Right cardiac atrium (tissue), 5 donors: Measurements from ENCODE around the gene ZYG11B. TPM values are rescaled to one million over a fixed set of nuclear protein-coding genes. Genes with fewer than 3 reads are reported as not detected.
"Not testable (repeated sequence)": the region's sequence is repeated elsewhere in the genome, so short reads cannot be mapped to it uniquely, and the experiment has no call there.

ENCODE experiments used
- ATAC-seq, 2 donors: fragments of 200-7000 bp; cut with Tn5 transposase; one replicate each; pipeline versions ENCODE4 v1.8.0 to v1.9.1; 2020; ENCODE audit warnings: moderate library complexity in 2 of 2, mild to moderate bottlenecking in 1 of 2
- DNase-seq, 3 donors: peaks; one replicate each; pipeline ENCODE4 v3.0.0-alpha.2; 2020
- H3K27ac ChIP-seq: one replicate; pipeline ENCODE4 v1.5.1; 2013; ENCODE audit warnings: mild to moderate bottlenecking, low read length, control low read depth, moderate library complexity
- H3K27me3 ChIP-seq: one replicate; pipeline ENCODE4 v1.6.1; 2013; ENCODE audit not compliant: control insufficient read depth, insufficient read depth
- H3K4me1 ChIP-seq: one replicate; pipeline ENCODE4 v1.6.1; 2013; ENCODE audit warnings: low read length; ENCODE audit not compliant: control insufficient read depth, insufficient read depth
- H3K4me3 ChIP-seq: one replicate; pipeline ENCODE4 v1.5.1; 2013; ENCODE audit warnings: low read length, control low read depth
- H3K9me3 ChIP-seq: one replicate; pipeline ENCODE4 v1.6.1; 2013; ENCODE audit warnings: low read length; ENCODE audit not compliant: control insufficient read depth
- WGBS: extraction: QIAGEN DNeasy Blood & Tissue Kit; methylation state at CpG from one replicate; pipeline ENCODE4 v1.1.7; 2013; 5-methylcytosine and 5-hydroxymethylcytosine counted together
- intact Hi-C, 4 donors: fragments of 100-400 bp; cut with DNase I; formaldehyde crosslinking; loops; one replicate each; pipeline versions ENCODE4 v1.11.0 to v1.14.0; 2022 to 2023
- polyA plus RNA-seq: library from polyadenylated mRNA; stranded (reverse); fragments of 200-250 nt; gene quantifications from one replicate; pipeline ENCODE4 v1.2.3, GENCODE V29; 2013
- total RNA-seq, 4 donors: library from RNA; stranded (reverse); fragmentation: NEBNext Ultra II Directional; extraction: Animal tissue kit (Norgen Biotek cat#: 25700); gene quantifications; one replicate each; pipeline ENCODE4 v1.2.1, GENCODE V29; 2021
- donor health status: healthy with polysubstance abuse.
- donor health status: DM: no; HTN: yes; CAD: no.
- donor health status: DM: no; HTN: no; CAD: no.
- donor health status: DM: no; HTN: yes; CAD: no; lungs with severe emphysema.
- donor health status: DM: yes; HTN: yes; CAD: no.

ZYG11B gene
- total and polyA plus RNA-seq, 5 donors, result 17.8 to 58.7 (median 53.2) TPM

DNA sequence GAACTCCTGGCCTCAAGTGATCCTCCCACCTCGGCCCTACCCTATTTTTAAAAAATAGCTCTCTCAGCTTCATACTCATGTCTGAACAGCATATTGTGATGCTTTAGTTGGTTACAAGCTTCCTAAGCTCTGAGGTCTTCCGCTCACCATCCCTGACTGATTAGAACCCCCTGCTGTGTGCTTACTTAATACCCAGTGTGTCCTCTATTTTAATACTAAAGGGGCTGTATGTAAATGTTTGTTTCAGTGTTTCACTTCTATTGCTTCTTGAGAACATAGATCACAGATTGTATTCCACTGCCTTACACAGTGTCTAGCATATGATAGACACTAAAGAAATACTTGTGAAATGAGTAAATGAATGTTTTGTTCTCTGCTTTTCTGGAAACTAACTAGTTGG is 29.8 kb downstream of the ZYG11B start:
- ATAC-seq (no peak), DNase-seq (no peak)
- Histone ChIP-seq H3K27ac (no peak overlapping the region), H3K4me3 (no peak overlapping the region), H3K27me3 (no peaks in the 10 kb centered on the region), H3K4me1 (peaks cover 3% of the 10 kb centered on the region), H3K9me3 (no peaks in the 10 kb centered on the region)
- 96% methylated on average over 2 of the region's 2 CpGs for WGBS
- intact Hi-C loops, result no loop called here

DNA sequence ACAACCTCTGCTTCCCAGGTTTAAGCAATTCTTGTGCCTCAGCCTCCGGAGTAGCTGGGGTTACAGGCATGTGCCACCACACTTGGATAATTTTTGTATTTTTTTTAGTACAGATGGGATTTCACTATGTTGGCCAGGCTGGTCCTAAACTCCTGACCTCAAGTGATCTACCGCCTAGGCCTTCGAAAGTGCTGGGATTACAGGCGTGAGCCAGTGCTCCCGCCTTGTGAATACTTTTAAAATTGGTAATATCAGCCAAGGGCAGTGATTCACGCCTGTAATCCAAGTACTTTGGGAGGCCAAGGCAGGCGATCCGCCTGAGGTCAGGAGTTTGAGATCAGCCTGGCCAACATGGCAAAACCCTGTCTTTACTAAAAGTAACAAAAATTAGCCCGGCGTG is 33.7 kb downstream of the ZYG11B start:
- intact Hi-C loops, result no loop called here
- Histone ChIP-seq H3K27me3 (no peaks in the 10 kb centered on the region), H3K9me3 (no peaks in the 10 kb centered on the region), H3K4me1 (peaks cover 1% of the 10 kb centered on the region), H3K4me3 (no peak overlapping the region), H3K27ac (no peak overlapping the region)
- ATAC-seq, result no peak
- 95% methylated on average over 10 of the region's 10 CpGs for WGBS
- no peak for DNase-seq

DNA sequence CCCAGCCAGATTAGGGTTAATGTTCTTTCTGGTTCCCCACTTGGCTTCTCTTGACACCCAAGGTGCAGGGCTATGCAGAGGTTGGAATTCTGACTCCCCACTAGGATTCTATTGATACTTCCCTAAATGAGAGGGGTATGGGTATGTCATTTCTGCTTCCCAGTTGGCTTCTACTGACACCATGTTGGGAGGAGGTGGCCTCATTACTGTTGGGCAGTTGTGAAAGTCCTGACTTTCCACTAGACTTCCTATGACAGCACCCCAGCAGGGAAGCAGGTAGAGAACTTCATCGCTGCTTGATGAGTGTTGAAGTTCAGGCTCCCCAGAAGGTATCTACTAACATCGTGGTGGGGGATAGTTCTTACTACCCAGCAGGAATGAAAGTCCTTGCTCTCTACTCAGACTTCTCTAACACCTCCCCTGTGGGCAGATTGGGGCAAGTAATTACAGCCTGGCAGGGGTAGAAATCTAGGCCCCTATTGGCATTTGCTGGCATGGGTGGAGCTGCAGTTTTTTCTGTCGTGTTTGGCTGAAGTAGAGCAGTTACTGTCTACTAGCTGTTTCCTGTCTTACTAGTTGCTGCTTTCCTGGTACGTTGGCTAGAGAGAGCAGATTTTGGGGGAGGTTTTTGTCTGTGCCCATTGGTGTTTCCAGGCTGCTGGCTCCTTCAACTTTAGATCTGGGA is 41.5 kb downstream of the ZYG11B start:
- H3K27ac ChIP-seq, result no peak overlapping the region
- no peaks in the 10 kb centered on the region for H3K27me3 ChIP-seq
- no peak overlapping the region for H3K4me3 ChIP-seq
- no peak for ATAC-seq
- H3K9me3 ChIP-seq, result no peaks in the 10 kb centered on the region
- 71% methylated on average over 4 of the region's 4 CpGs for WGBS
- no peaks in the 10 kb centered on the region for H3K4me1 ChIP-seq
- intact Hi-C loops, result no loop called here
- DNase-seq, result no peak

DNA sequence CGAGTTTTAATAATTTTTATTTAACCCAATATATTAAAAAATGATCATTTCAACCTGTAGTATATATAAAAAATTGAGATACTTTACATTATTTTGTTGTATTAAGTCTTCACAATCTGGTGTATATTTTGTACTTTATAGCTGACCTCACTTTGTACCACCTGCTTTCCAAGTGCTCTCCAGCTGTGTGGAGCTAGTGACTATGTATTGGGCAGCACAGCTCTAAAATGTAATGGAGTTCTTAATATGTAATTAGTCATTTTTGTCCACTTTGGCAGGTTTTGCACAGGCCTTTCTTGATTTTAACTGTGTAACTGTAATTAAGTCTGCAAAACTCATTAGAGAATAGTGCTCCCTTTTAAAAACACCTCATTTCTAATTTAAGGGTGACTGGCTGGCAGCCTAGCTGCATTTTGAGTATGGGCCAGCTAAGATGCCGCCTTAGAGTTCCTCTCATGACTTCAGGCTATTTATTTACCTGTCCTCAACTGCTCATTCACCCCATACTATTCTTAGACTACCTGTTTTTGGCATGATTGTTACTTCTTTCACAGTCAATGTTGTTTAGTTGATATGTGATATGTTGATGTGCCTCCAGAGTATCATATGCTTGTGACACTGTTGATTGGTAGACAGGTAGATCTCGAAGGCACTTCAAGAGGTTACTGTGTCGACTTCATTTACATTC is 43.2 kb downstream of the ZYG11B start:
- ATAC-seq, result no peak
- Histone ChIP-seq H3K9me3 (no peaks in the 10 kb centered on the region), H3K4me1 (no peaks in the 10 kb centered on the region), H3K4me3 (no peak overlapping the region), H3K27ac (no peak overlapping the region), H3K27me3 (no peaks in the 10 kb centered on the region)
- intact Hi-C loops, result no loop called here
- 74% methylated on average over 4 of the region's 4 CpGs for WGBS
- DNase-seq, result no peak

DNA sequence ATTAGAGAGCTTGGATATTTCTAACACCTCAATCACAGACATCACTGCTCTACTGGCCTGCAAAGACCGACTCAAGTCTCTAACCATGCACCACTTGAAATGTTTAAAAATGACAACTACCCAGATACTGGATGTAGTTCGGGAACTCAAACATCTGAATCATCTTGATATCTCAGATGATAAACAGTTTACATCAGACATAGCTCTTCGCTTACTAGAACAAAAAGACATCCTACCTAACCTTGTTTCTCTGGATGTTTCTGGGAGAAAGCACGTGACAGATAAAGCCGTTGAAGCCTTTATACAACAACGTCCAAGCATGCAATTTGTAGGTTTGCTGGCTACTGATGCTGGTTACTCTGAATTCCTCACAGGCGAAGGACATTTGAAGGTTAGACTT is 45.1 kb downstream of the ZYG11B start:
- WGBS, result 73% methylated on average over 7 of the region's 7 CpGs

DNA sequence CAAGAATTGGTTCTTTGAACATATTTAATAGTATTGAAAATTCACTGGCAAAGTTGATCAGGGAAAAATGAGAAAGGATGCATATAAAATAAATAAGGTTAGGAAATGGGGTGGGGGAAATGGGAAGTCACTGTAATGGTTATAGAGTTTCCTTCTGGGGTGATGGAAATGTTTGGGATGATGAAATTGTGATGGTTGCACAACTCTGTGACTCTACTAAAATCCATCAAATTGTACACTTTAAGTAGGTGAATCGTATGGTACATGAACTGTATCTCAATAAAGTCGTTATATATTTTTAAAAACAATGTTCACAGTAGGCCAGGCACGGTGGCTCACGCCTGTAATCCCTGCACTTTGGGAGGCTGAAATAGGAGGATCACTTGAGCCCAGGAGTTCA is 59.9 kb downstream of the ZYG11B start:
- intact Hi-C loops, result no loop called here

More for the DNA sequence above, 45.1 kb downstream of the ZYG11B start:
- H3K9me3 ChIP-seq, result no peaks in the 10 kb centered on the region
- ATAC-seq (no peak), DNase-seq (no peak)
- H3K27me3 ChIP-seq, result no peaks in the 10 kb centered on the region
- H3K4me1 ChIP-seq, result no peaks in the 10 kb centered on the region
- no peak overlapping the region for H3K4me3 ChIP-seq
- intact Hi-C loops, result no loop called here
- H3K27ac ChIP-seq, result no peak overlapping the region

DNA sequence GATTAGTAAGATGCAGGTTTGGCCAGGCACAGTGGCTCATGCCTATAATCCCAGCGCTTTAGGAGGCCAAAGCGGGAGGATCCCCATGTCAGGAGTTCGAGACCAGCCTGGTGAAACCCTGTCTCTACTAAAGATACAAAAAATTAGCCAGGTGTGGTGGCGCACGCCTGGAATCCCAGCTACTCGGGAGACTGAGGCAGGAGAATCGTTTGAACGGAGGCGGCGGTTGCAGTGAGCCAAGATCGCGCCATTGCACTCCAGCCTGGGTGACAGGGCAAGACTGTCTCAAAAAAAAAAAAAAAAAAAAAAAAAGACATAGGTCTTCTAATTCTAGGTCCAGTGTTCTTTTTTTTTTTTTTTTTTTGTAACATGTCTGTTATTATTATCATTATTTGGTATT is 64.2 kb downstream of the ZYG11B start:
- H3K9me3 ChIP-seq, DNase-seq, ATAC-seq, H3K4me1 ChIP-seq, intact Hi-C loops, H3K27me3 ChIP-seq, H3K4me3 ChIP-seq, H3K27ac ChIP-seq: not testable (repeated sequence)
- 98% methylated on average over 12 of the region's 12 CpGs for WGBS

More for the DNA sequence above, 59.9 kb downstream of the ZYG11B start:
- Histone ChIP-seq H3K4me1 (no peaks in the 10 kb centered on the region), H3K27ac (no peak overlapping the region), H3K4me3 (no peak overlapping the region), H3K27me3 (no peaks in the 10 kb centered on the region), H3K9me3 (no peaks in the 10 kb centered on the region)
- WGBS, result 95% methylated on average over 4 of the region's 4 CpGs
- ATAC-seq (no peak), DNase-seq (no peak)

DNA sequence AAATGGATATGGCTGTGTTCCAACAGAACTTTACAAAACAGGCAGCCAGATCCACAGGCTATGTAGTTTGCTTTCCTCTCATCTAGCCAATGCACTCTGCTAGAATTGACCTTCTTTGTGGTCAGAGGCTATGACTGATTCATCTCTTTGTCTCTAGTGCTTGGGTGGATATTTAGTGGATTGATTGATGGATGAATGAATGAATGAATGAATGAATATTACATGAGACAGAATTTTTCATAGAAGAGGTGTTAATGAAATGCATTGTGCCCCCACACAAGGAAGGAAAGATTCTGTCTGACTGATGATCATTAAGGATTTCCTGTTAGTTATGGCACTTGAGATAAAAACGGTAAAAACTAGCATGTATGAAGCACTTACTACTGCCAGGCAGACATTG is 65.8 kb downstream of the ZYG11B start:
- H3K27me3 ChIP-seq, result no peaks in the 10 kb centered on the region
- intact Hi-C loops, result no loop called here
- WGBS, result 40% methylated on average over 1 of the region's 1 CpG
- H3K4me3 ChIP-seq, result no peak overlapping the region
- DNase-seq (no peak), ATAC-seq (no peak)
- H3K4me1 ChIP-seq, result peaks cover 3% of the 10 kb centered on the region
- H3K27ac ChIP-seq, result no peak overlapping the region
- no peaks in the 10 kb centered on the region for H3K9me3 ChIP-seq

DNA sequence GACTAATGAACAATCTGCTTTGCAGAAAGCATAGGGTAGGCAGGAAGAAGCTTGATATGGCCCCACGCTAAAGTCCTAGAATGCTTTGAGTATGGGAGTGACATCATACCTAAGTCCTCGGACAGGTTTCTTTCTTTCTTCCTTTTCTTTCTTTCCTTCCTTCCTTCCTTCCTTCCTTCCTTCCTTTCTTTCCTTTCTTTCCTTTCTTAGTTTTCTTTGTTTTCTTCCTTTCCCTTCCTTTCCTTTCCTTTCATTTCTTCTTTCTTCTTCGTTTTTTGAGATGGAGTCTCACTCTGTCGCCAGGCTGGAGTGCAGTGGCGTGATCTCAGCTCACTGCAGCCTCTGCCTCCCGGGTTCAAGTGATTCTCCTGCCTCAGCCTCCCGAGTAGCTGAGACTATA is 67.5 kb downstream of the ZYG11B start:
- H3K27ac ChIP-seq, H3K4me3 ChIP-seq, intact Hi-C loops, DNase-seq, H3K9me3 ChIP-seq, H3K27me3 ChIP-seq, H3K4me1 ChIP-seq, ATAC-seq: not testable (repeated sequence)
- WGBS, result 90% methylated on average over 7 of the region's 7 CpGs

DNA sequence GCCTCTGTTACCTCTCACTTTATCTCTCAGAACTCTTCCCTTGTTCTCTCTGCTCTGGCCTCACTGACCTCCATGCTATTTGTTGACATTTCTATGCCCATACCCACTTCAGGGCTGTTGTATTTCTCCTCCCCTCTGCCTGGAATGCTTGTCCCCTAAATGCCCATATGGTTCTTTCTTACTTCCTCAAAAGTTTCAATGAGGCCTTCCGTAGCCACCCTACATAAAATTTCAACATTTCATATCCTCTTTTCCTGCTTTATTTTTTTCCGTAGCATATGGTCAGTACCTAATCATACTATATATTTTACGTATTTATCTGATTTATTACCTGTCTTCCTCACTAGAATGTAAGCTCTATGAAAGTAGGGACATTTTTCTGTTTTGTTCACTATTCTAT is 69.2 kb downstream of the ZYG11B start:
- no peak overlapping the region for H3K4me3 ChIP-seq
- H3K9me3 ChIP-seq, result no peaks in the 10 kb centered on the region
- ATAC-seq (no peak), DNase-seq (no peak)
- H3K27me3 ChIP-seq, result no peaks in the 10 kb centered on the region
- WGBS, result 87% methylated on average over 3 of the region's 3 CpGs
- no peak overlapping the region for H3K27ac ChIP-seq
- H3K4me1 ChIP-seq, result peaks cover 3% of the 10 kb centered on the region
- intact Hi-C loops, result no loop called here

DNA sequence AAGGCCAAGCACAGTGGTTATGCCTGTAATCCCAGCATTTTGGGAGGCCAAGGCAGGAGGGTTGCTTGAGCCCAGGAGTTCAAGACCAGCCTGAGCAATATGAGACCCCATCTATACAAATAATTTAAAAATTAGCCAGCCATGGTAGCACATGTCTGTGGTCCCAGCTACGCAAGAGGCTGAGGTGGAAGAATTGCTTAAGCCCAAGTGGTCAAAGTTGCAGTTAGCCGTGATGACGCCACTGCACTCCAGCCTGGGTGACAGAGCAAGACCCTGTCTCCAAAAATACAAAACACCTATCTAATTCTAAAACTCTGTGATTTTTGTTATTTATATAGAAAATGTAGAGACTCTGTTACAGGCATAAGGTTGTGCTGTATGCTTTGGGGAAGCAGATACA is 72.1 kb downstream of the ZYG11B start:
- Histone ChIP-seq H3K9me3 (no peaks in the 10 kb centered on the region), H3K4me3 (no peak overlapping the region), H3K4me1 (peaks cover 3% of the 10 kb centered on the region), H3K27me3 (no peaks in the 10 kb centered on the region), H3K27ac (no peak overlapping the region)
- 94% methylated on average over 3 of the region's 3 CpGs for WGBS
- intact Hi-C loops, result no loop called here
- DNase-seq (no peak), ATAC-seq (no peak)
